NCI-H345 treated with DMSO at 0.1 percent for 48 hours (cell line): ENCODE measurements around the gene CRELD1.
A peak's percentile ranks its signal among the peaks of the same experiment; 100 is the strongest.

Source experiments
- DNase-seq: peaks from one replicate; lab custom pipeline; 2025; ENCODE audit not compliant: unreplicated experiment; lab: John Stamatoyannopoulos, UW

CRELD1 gene

DNA sequence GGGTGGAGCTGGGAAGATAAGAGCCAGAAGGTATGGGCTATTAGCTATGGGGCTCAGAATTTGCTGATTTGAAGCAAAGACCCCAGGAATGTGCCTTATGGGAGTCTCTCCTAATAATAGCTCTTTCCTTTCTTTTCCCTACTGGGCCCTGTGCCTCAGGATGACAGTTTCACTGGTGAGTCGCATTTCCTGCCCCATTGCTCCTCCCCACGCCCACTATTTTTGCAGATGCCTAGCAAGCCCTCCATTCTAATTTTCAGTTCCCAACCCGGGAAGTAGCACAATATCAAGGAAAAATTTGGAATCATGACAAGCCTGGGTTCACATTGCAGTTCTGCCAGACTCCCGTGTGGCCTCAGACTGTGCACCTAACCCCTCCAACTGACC lies 30.4 kb upstream of the CRELD1 start:
- DNase-seq = no peak

DNA sequence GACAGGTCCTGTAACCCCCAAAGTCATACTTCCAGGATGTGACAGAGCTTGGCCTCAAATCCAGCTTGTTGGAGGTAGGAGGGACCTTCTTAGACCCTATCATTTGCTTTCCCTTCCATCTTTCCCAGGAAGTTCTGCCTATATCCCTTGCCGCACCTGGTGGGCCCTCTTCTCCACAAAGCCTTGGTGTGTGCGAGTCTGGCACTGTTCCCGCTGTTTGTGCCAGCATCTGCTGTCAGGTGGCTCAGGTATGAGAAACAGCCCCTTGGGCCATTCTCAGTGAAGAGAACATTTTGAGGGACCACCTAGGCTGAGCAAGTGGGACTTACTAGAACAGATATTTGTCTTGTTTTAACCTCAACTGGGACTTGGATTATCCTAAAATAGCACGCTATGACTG lies 29.7 kb upstream of the CRELD1 start:
- DNase-seq = no peak

DNA sequence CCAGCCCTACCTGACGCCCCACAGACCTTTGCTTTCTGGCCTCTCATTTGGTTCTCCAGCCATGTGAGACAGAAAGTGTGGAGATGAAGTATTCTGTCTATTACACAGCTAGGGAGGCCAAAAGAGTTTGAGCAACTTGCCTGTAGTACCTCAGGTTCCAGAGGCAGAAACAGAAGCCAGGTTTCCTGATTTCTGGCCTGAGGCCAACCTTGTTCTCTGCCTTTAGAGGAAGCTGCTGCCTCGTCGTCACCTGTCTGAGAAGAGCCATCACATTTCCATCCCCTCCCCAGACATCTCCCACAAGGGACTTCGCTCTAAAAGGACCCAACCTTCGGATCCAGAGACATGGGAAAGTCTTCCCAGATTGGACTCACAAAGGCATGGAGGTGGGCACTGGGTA lies 27.2 kb upstream of the CRELD1 start:
- DNase-seq = no peak

DNA sequence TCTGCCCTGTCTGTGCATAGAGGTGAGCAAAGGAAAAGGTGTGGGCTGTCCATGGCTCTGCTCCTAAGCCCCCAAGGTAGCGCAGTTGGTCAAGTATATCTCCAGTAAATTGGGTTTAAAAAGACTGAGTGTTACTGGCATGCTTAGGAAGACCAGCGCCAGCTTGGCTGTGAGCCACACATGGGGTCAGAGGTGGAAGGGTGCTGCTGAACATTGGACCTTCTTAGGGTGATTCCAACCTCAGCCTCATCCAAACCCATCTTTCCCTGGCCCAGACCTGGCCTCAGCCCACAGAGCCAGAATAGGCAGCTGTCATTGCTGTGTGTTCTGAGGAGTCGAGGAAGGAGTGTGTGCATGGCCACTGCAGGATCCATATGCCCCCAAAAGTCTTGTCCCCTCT lies 25.3 kb upstream of the CRELD1 start:
- DNase-seq = no peak

DNA sequence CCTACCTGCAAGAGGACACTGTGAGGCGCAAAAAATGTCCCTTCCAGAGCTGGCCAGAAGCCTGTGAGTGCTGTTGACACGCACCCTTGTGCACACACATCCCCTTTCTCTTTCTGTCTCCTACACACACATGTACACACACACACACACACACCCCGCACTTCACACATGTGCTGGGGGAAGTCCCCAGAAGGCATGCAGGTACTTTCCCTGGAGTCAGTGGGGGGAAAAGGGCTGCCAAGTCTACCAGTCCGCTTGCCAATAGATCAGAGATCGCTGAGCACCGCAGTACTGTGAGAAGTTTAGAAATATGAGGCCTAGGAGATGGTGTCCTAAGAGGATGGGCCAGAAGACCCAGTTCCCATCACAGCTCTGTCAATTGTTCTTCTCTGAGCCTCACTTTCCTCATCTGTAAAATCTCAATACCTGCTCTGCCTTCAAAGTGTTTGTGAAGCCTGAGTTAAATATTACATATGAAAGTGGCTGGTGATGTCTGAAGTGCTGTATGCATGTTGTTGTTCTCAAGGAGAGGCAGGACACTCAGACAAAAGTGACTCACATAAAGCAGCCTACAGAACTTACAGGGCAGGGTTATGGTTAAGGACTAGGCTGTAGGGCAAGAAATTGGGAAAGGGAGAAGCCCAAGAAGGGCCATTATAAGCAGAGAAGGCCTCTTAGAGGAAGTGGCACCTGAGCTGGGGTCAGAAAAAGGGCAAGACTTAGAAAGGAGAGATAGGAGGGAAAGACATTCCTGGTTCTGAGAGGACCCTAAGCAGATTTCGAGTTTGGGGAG lies 24.2 kb upstream of the CRELD1 start:
- DNase-seq = no peak

DNA sequence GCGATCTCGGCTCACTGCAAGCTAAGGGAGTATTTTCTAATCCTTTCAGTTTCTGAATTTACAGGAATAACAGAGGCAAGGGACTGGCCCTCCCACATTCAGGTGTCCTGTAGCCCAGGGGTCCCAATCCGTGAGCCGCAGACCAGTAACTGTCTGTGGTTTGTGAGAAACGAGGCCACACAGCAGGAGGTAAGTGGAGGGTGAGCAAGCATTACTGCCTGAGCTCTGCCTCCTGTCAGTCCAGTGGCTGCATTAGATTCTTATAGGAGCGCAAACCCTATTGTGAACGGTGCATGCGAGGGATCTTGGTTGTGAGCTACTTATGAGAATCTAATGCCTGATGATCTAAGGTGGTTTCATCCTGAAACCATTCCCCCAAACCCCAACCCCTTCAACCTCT lies 21.8 kb upstream of the CRELD1 start:
- DNase-seq = no peak

DNA sequence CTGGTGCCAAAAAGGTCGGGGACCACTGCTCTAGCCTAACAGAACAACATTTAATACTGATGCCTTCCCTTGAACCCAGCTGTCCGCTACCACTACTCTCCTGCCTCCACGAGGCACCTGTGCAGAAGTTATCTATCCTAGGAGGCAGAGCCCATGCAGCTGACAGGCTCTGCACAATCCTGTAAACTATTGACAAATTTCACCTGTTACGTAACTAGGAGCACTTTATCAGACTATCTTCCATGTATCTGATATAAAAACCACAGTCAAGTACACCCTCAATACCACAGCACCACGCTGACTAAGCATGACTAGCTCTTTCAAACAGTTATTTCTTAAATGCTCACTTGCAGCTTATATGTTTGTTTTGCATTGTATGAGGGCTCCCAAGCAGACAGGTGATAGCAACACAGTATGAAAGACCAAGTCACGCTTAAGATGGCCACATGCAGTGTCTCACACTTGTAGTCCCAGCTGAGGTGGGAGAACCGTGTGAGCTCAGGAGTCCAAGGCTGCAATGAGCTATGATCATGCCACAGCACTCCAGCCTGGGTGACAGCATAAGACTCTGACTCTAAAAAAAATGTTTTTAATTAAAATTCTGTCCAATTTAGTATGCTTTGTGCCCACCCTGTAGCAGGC lies 21.2 kb upstream of the CRELD1 start:
- no peak for DNase-seq

DNA sequence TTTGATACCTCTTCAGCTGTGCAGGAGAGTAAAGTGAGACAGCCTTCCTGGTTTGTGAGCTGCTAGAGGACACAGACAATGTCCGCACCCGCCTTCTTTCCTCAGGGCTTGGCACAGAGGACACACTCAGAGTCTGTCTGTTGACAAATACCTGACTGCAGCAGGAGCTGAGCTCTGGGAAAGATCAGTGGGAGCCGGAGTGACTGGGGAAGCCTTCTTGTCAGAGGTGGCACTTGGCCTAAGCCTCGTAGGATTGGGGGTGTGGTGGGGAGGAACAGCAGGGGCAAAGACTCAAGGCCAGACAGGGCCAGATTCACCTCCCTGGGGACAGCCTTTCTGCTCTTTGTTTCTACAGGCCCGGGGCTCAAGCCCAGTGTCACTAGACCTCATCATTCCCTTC lies 20.0 kb upstream of the CRELD1 start:
- no peak for DNase-seq

DNA sequence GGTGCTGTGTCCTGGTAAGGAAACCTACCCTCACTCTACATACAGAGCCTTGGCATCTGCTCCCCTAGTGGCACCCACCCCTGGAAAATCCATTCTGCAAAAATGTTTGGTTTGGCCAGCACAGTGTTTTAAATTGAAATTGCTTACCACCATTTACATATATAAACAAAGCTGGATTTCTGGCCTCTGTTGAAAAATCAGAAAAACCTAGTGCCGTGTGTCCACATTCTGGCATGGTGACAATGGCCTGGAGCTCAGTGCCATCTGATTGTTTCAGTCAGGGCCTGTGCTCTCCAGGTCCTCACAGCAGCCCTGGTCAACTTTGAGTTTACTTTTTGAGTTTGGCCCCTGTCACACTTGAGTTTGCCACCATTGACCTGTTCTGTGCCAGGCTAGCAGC lies 19.6 kb upstream of the CRELD1 start:
- DNase-seq = no peak

DNA sequence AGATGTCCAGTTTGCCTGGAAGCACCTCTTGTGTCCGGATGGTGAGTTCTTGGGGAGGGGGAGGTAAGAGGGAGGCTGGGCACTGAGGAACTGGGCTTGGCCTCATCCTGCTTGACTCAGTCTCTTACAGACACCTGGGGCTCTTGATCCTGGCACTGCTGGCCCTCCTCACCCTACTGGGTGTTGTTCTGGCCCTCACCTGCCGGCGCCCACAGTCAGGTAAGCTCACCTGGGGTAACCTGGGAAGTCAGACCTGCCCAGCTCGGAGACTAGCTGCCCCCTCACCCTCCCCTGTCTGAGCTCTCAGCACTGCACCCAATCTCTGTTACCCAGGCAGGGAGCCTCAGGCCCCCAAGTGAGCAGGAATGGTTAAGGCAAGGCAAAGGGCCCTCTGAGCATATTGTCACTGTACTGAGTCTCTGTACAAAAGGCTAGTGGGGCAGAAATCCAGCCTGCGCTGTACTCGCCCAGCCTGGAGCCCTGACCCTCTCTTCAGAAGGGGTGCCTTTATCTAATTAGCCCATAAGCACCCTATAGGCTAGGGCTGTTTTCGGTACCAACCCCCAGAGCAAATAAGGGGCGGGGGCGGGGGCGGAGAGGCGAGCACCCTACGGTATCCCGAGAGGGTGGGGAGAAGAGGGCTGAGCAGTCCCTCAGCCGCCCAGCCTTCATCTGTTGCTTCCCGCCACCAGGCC lies 18.9 kb upstream of the CRELD1 start:
- DNase-seq = no peak

DNA sequence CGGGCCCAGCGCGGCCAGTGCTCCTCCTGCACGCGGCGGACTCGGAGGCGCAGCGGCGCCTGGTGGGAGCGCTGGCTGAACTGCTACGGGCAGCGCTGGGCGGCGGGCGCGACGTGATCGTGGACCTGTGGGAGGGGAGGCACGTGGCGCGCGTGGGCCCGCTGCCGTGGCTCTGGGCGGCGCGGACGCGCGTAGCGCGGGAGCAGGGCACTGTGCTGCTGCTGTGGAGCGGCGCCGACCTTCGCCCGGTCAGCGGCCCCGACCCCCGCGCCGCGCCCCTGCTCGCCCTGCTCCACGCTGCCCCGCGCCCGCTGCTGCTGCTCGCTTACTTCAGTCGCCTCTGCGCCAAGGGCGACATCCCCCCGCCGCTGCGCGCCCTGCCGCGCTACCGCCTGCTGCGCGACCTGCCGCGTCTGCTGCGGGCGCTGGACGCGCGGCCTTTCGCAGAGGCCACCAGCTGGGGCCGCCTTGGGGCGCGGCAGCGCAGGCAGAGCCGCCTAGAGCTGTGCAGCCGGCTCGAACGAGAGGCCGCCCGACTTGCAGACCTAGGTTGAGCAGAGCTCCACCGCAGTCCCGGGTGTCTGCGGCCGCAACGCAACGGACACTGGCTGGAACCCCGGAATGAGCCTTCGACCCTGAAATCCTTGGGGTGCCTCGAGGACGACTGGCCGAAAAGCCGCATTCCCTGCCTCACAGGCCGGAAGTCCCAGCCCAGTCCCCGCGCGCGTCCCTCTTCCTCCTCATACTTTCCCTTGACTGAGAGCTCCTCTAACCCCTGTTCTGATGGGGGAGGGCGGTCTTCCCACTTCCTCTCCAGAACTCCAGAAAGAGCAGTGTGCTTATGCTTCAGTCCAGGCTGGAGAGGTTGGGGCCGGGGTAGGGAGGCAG lies 18.1 kb upstream of the CRELD1 start:
- DNase-seq = no peak

DNA sequence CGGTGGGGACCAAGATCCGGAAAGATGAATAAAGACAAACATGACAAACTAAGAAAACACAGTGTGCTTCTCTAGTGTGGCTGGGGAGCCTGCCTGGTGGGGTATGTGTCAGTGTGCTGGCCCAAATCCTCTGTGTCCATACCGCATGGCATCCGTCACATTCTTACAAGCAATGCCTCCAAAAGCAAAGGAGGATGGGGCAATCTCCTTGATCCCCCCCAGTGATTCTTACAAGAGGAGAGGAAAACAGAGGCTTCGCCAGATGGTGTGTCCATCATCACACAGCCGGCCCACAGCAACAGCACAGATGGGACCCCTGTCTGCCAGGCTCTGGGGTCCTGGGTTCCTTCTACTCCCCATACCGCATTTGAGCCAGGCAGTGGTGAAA lies 17.3 kb upstream of the CRELD1 start:
- no peak for DNase-seq

DNA sequence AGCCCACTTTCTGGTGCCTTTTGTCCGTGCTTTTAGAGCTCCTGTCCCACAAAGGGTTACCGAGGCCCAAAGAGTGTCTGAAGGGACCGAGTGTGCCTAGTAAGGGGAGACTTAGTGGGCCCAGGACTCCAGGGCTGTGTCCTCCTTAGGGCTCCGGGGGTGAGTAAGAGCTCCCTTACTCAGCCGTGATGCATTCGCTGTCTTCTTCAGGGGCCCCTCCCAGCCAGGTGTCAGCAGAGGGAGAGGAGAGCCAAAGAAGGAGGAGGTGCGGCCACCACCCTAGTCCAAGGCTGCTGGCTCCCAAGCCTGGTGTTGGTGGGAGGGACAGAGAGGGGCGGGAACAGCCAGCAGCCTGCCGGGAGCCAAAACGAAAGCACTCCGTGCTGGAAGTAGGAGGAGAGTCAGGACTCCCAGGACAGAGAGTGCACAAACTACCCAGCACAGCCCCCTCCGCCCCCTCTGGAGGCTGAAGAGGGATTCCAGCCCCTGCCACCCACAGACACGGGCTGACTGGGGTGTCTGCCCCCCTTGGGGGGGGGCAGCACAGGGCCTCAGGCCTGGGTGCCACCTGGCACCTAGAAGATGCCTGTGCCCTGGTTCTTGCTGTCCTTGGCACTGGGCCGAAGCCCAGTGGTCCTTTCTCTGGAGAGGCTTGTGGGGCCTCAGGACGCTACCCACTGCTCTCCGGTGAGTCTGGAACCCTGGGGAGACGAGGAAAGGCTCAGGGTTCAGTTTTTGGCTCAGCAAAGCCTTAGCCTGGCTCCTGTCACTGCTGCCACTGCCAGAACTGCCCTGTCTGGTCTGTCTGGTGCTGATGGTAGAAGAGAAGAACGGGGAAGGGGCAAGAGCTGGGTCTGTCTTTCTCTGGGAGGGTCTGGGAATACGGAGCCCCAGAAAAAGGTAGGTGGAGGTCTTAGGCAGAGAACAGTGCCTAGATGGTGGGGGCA lies 16.6 kb upstream of the CRELD1 start, which contains the start of gene IL17RC:
TSS of gene IL17RC (plus strand) at position 365 of the 947 bp plus-strand sequence. CDS start at position 583, 218 bp downstream.
- DNase-seq = peak; percentile 48

DNA sequence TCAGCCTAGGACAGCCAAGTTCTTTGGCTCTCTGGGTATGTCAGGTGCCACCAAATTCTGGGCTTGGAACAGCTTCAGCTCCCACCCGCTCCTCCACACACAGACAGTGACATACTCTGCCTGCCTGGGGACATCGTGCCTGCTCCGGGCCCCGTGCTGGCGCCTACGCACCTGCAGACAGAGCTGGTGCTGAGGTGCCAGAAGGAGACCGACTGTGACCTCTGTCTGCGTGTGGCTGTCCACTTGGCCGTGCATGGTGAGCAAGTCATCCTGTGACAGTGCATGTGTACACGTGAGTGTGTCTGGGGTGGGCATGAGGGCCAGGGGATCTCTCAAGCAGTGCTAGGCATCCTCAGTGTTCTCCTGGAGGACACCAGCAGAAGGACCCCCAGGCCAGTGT lies 15.8 kb upstream of the CRELD1 start:
- no peak for DNase-seq

DNA sequence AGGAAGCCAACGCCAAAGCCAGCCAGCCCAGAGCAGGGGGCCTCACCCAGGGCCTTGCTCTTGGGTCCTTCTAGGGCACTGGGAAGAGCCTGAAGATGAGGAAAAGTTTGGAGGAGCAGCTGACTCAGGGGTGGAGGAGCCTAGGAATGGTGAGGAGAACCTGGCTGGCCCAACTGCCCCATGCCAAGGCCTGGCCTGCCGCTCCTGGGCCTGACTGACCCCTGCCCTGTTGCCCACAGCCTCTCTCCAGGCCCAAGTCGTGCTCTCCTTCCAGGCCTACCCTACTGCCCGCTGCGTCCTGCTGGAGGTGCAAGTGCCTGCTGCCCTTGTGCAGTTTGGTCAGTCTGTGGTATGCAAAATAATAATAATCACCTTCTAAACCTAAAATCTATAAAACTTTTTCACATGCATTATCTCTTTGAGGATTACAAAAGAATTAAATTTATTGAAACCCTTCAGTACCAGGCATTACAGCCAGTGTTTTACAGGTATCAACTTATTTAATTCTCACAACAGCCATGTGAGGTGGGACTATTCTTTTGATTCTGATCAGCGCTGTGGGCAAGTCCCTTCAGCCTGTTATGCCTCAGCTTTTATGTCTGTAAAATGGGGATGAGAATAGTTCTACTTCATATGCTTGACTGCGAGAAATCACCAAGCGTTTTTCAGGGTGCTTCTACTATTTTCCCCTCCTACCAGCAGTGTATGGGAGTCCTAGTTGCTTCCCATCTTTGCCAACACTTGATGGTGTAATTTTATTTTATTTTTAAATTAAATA lies 15.2 kb upstream of the CRELD1 start:
- no peak for DNase-seq

DNA sequence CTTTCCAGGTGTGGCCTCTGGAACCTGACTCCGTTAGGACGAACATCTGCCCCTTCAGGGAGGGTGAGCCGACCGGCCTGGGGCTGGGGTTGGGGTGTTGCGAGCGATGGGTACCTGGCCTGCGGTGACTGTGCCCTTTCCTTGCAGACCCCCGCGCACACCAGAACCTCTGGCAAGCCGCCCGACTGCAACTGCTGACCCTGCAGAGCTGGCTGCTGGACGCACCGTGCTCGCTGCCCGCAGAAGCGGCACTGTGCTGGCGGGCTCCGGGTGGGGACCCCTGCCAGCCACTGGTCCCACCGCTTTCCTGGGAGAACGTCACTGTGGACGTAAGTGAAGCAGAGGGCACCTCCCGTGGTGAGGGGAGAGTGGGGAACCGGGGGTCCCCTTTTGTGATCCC lies 5.5 kb upstream of the CRELD1 start:
- DNase-seq = no peak

DNA sequence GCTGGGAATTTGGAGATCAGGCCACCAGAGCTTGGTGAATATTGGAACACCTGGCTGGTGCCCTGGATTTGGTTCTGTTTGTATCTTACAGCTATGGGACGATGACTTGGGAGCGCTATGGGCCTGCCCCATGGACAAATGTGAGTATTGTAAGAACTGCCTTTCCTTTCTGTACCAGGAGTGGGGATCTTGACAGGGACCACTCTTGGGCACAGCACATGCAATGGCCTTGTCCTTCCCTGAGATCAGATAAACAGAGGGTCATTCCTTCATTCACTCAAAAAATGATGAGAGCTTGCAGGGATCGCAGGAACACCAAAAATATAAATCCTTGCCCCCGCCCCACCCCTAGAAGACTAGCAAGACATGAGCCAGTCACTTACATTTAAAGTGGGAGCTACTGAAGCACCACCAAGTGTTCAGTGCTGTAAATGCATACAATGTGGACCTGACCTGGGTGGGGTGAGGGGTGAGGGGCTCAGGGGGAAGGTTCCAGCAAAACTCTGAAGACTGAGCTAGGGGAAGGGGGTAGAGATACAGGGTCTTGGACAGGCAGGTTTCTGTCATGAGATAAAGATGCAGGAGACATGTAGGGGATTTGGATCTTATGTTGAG lies 2.7 kb upstream of the CRELD1 start:
- DNase-seq = no peak

DNA sequence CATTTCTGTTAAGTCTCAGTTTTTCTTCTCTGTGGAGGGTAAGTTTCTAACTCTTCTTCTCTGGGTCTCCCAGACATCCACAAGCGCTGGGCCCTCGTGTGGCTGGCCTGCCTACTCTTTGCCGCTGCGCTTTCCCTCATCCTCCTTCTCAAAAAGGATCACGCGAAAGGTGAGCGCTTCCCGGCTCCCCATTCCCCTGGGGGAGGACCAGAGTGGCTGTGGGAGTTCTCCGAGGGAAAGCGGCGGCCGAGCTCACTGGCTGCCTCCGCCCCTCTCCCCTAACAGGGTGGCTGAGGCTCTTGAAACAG lies 1.1 kb upstream of the CRELD1 start:
- no peak for DNase-seq
